Stimulated activated CD8-positive, alpha-beta memory T cell treated with anti-CD3 and anti-CD28 coated beads, Interleukin-15, amount 100 ng/mL, for 1 hour (primary cell): Measurements from ENCODE around the gene LNX2.
"Not testable (repeated sequence)": the region's sequence is repeated elsewhere in the genome, so short reads cannot be mapped to it uniquely, and the experiment has no call there.

ENCODE experiments used
- DNase-seq: peaks from one replicate; pipeline ENCODE4 v3.0.0-alpha.2; 2020; ENCODE audit warnings: low read depth

The LNX2 gene

GRCh38 chr13:27636589-27637288 lies 16.4 kb upstream of the LNX2 start:
- no peak for DNase-seq

GRCh38 chr13:27635266-27635665 lies 14.9 kb upstream of the LNX2 start:
- no peak for DNase-seq

GRCh38 chr13:27634791-27635190 lies 14.5 kb upstream of the LNX2 start:
- DNase-seq = no peak

- DNase-seq = no peak
Observed at GRCh38 chr13:27634231-27634630, 13.9 kb upstream of the LNX2 start.

GRCh38 chr13:27632648-27633047 lies 12.3 kb upstream of the LNX2 start:
- no peak for DNase-seq

GRCh38 chr13:27632214-27632613 lies 11.9 kb upstream of the LNX2 start:
- DNase-seq = no peak

- no peak for DNase-seq
Observed at GRCh38 chr13:27631665-27632064, 11.3 kb upstream of the LNX2 start.

- DNase-seq = no peak
Observed at GRCh38 chr13:27631156-27631555, 10.8 kb upstream of the LNX2 start.

GRCh38 chr13:27628766-27629165 lies 8.4 kb upstream of the LNX2 start:
- DNase-seq = not testable (repeated sequence)

GRCh38 chr13:27628081-27628480 lies 7.8 kb upstream of the LNX2 start:
- DNase-seq = no peak

GRCh38 chr13:27627380-27627779 lies 7.1 kb upstream of the LNX2 start:
- DNase-seq = no peak

- no peak for DNase-seq
Observed at GRCh38 chr13:27625839-27626238, 5.5 kb upstream of the LNX2 start.

GRCh38 chr13:27624071-27624470 lies 3.7 kb upstream of the LNX2 start:
- DNase-seq = no peak

GRCh38 chr13:27622881-27623280 lies 2.6 kb upstream of the LNX2 start:
- no peak for DNase-seq

GRCh38 chr13:27622102-27622820 lies 1.9 kb upstream of the LNX2 start:
- DNase-seq = no peak

- peak; percentile 64 for DNase-seq
Observed at GRCh38 chr13:27621366-27622101, 1.2 kb upstream of the LNX2 start, which contains the start of gene POLR1D. TSS of gene POLR1D (plus strand) at chr13:27621892. CDS start at chr13:27621984, 92 bp downstream.

- no peak for DNase-seq
Observed at GRCh38 chr13:27621116-27621365, 712 bp upstream of the LNX2 start.

- peak; percentile 1 for DNase-seq
Observed at GRCh38 chr13:27619728-27620376, 477 bp downstream of the LNX2 start.

- DNase-seq = no peak
Observed at GRCh38 chr13:27619093-27619727, 1.1 kb downstream of the LNX2 start.

- DNase-seq = no peak
Observed at GRCh38 chr13:27617881-27618321, 2.4 kb downstream of the LNX2 start.

- no peak for DNase-seq
Observed at GRCh38 chr13:27613628-27614027, 6.7 kb downstream of the LNX2 start.

- no peak for DNase-seq
Observed at GRCh38 chr13:27607125-27607524, 13.2 kb downstream of the LNX2 start.
